NCI-H2107 treated with DMSO at 0.1 percent for 48 hours (cell line): Measurements from ENCODE around the gene EML4.

Source experiments
- DNase-seq: peaks from one replicate; lab custom pipeline; 2025; ENCODE audit not compliant: unreplicated experiment; lab: John Stamatoyannopoulos, UW

Gene EML4

GRCh38 chr2:42298996-42299754, 130.0 kb downstream of the EML4 start:
- no peak for DNase-seq

GRCh38 chr2:42300527-42300926, 131.4 kb downstream of the EML4 start:
- no peak for DNase-seq

GRCh38 chr2:42303252-42303651, 134.1 kb downstream of the EML4 start:
- DNase-seq: no peak

- no peak for DNase-seq
These were observed 135.0 kb downstream of the EML4 start for GRCh38 chr2:42304059-42304713.

GRCh38 chr2:42307180-42307579, 138.0 kb downstream of the EML4 start:
- no peak for DNase-seq

GRCh38 chr2:42309366-42309765, 140.2 kb downstream of the EML4 start:
- no peak for DNase-seq

- no peak for DNase-seq
These were observed 140.9 kb downstream of the EML4 start for GRCh38 chr2:42310007-42310515.

- DNase-seq: no peak
These were observed 143.0 kb downstream of the EML4 start for GRCh38 chr2:42312106-42312505.

- DNase-seq: no peak
These were observed 145.8 kb downstream of the EML4 start for GRCh38 chr2:42314892-42315468.

- no peak for DNase-seq
These were observed 146.8 kb downstream of the EML4 start for GRCh38 chr2:42315844-42316470.

GRCh38 chr2:42316910-42317309, 147.8 kb downstream of the EML4 start:
- no peak for DNase-seq

GRCh38 chr2:42317486-42317885, 148.3 kb downstream of the EML4 start:
- no peak for DNase-seq

GRCh38 chr2:42317945-42318344, 148.8 kb downstream of the EML4 start:
- no peak for DNase-seq

GRCh38 chr2:42319265-42319664, 150.1 kb downstream of the EML4 start:
- DNase-seq: no peak

GRCh38 chr2:42321452-42322064, 152.4 kb downstream of the EML4 start:
- DNase-seq: no peak

GRCh38 chr2:42324244-42324643, 155.1 kb downstream of the EML4 start:
- DNase-seq: no peak

GRCh38 chr2:42324949-42325348, 155.8 kb downstream of the EML4 start:
- DNase-seq: no peak

- no peak for DNase-seq
These were observed 156.5 kb downstream of the EML4 start for GRCh38 chr2:42325609-42326008.

- DNase-seq: peak; percentile 8
These were observed 158.0 kb downstream of the EML4 start for GRCh38 chr2:42327125-42327524.

- peak; percentile 17 for DNase-seq
These were observed 159.1 kb downstream of the EML4 start for GRCh38 chr2:42328148-42328833.

GRCh38 chr2:42328923-42329322, 159.8 kb downstream of the EML4 start:
- no peak for DNase-seq
